ENCODE data around the gene TTR.

DNA sequence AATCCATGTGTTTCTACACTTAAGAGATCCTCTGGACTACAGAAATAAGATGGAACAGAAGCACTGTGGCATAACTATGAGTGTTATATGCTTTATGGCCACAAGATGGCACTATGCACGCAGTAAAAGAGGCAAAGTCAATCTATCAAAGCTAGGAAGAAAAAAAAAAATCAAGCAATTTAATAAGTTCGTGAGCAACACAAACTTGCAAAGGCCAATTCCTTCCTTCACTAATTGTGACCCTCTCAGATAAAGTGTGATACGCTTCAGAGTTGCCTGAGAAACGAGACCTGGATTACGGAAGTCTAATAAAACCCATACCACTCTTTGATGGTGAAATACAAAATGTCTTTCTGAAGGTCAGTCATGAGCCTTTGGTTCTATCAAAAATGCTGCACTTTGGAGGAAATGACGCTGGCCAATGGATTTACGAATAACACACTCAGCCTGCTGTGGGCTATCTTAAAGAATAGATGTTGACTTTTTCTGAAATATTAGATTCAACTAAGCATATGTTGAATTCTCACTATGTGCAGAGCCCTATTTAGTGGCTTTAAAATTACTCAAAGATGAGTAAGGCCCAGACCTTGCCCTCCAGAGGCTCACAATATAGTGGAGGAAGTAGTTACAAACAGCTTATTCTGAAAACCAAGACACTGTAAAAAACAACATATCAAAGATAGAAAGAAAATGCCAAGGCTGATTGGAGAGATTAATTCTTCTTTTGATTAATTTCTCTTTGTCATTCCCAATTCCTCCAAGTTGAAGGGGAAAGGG lies 35.5 kb upstream of the TTR start:
- no peak for TF ChIP-seq POLR2A (IDR thresholded peaks at IDR 0.05; ENCODE audit: low read length)
- no peak for TF ChIP-seq GATA1 (IDR thresholded peaks at IDR 0.05; ENCODE audit: low read depth, low read length)

Measured in erythroblast (primary cell).